Esophagus squamous epithelium (tissue), 4 donors: ENCODE results near the gene SPATA6.

Source experiments
- CTCF ChIP-seq, 6 experiments: fragments of 450-650 bp in 4 of 6; fragments of 200-600 bp in 2 of 6; sonication (generic) in 2 of 6; IDR thresholded peaks; one replicate each; pipeline ENCODE4 v1.5.1; 2016 to 2019; ENCODE audit warnings: antibody characterized with exemption in 6 of 6, mild to moderate bottlenecking in 4 of 6, moderate library complexity in 4 of 6
- POLR2A ChIP-seq, 4 donors: fragments of 450-650 bp; IDR thresholded peaks; one replicate each; pipeline ENCODE4 v1.6.1; 2017; ENCODE audit warnings: antibody characterized with exemption in 4 of 4, mild to moderate bottlenecking in 4 of 4, moderate library complexity in 3 of 4

- TF ChIP-seq POLR2A (IDR thresholded peaks at IDR 0.05), result no peak
- TF ChIP-seq CTCF (IDR thresholded peaks at IDR 0.05), result no peak
Measured at GRCh38 chr1:48391926-48392325, 80.1 kb downstream of the SPATA6 start.
